Neural cell (in vitro differentiated cells): ENCODE results near the gene MS4A14. TPM values are rescaled to one million over a fixed set of nuclear protein-coding genes. Genes with fewer than 3 reads are reported as not detected.

Experiments used
- H2AFZ ChIP-seq: fragments of 200-600, 300-800 bp; sonication (generic), shearing (Covaris generic); 2 replicates; pipeline ENCODE4 v1.6.0; 2014; ENCODE audit warnings: low read depth, mild to moderate bottlenecking, antibody characterized with exemption, low read length, moderate library complexity
- H3F3A ChIP-seq: fragments of 200-600 bp; shearing (Covaris generic); 2 replicates; pipeline ENCODE4 v1.6.1; 2016; ENCODE audit warnings: mild to moderate bottlenecking, moderate library complexity, mixed read lengths, antibody characterized with exemption, low read length; ENCODE audit not compliant: insufficient read depth, poor library complexity, severe bottlenecking
- H3K27ac ChIP-seq: fragments of 200-600, 300-800 bp; sonication (generic), shearing (Covaris generic); 2 replicates; pipeline ENCODE4 v1.5.1; 2014; ENCODE audit warnings: mild to moderate bottlenecking, low read length, moderate library complexity
- H3K27me3 ChIP-seq: fragments of 300-800, 200-600 bp; sonication (generic), shearing (Covaris generic); 2 replicates; pipeline ENCODE4 v1.6.0; 2014; ENCODE audit warnings: mild to moderate bottlenecking, low read depth, low read length, moderate library complexity; ENCODE audit not compliant: insufficient read depth
- H3K36me3 ChIP-seq: fragments of 300-800, 200-600 bp; sonication (generic), shearing (Covaris generic); 2 replicates; pipeline ENCODE4 v1.5.1; 2014; ENCODE audit warnings: mild to moderate bottlenecking, antibody characterized with exemption, low read length, moderate library complexity; ENCODE audit not compliant: insufficient read depth
- H3K4me2 ChIP-seq: fragments of 300-800, 200-600 bp; sonication (generic), shearing (Covaris generic); 2 replicates; pipeline ENCODE4 v1.6.0; 2014; ENCODE audit warnings: mild to moderate bottlenecking, low read length
- H3K4me3 ChIP-seq: fragments of 300-800, 200-600 bp; sonication (generic), shearing (Covaris generic); 2 replicates; pipeline ENCODE4 v1.5.1; 2014; ENCODE audit warnings: mild to moderate bottlenecking, low read length, moderate library complexity
- H3K79me2 ChIP-seq: fragments of 200-600 bp; shearing (Covaris generic); replicated peaks from 2 replicates; pipeline ENCODE4 v1.6.0; 2014; ENCODE audit warnings: mild to moderate bottlenecking, low read length, moderate library complexity; ENCODE audit not compliant: insufficient read depth
- H3K9ac ChIP-seq: fragments of 300-800, 200-600 bp; sonication (generic), shearing (Covaris generic); 2 replicates; pipeline ENCODE4 v1.6.1; 2016; ENCODE audit warnings: mild to moderate bottlenecking, low read length, mixed read lengths
- H3K9me2 ChIP-seq: fragments of 200-600 bp; shearing (Covaris generic); 2 replicates; pipeline ENCODE4 v1.6.1; 2016; ENCODE audit warnings: mild to moderate bottlenecking, low read length, mixed read lengths; ENCODE audit not compliant: insufficient read depth
- H3K9me3 ChIP-seq: fragments of 200-600, 300-800 bp; sonication (generic), shearing (Covaris generic); 2 replicates; pipeline ENCODE4 v1.6.1; 2016; ENCODE audit warnings: mild to moderate bottlenecking, mixed run types, low read length, moderate library complexity, mixed read lengths
- H4K20me1 ChIP-seq: fragments of 200-600 bp; shearing (Covaris generic); 2 replicates; pipeline ENCODE4 v1.6.1; 2016; ENCODE audit warnings: mild to moderate bottlenecking, mixed run types; ENCODE audit not compliant: insufficient read depth
- EP300 ChIP-seq: fragments of 450-650 bp; conservative IDR thresholded peaks from 2 replicates; pipeline ENCODE4 v1.6.1; 2014; ENCODE audit warnings: antibody characterized with exemption, mild to moderate bottlenecking, moderate library complexity; ENCODE audit not compliant: poor library complexity, severe bottlenecking
- EZH2 ChIP-seq: fragments of 200-600, 300-800 bp; shearing (Covaris generic), sonication (generic); IDR thresholded peaks from 2 replicates; pipeline ENCODE4 v1.6.1; 2014; ENCODE audit warnings: antibody characterized with exemption, low read length, borderline replicate concordance, mild to moderate bottlenecking; ENCODE audit not compliant: insufficient read depth, poor library complexity, severe bottlenecking
- MXI1 ChIP-seq: fragments of 450-650 bp; conservative IDR thresholded peaks from 2 replicates; pipeline ENCODE4 v1.6.1; 2014; ENCODE audit warnings: antibody characterized with exemption, mild to moderate bottlenecking; ENCODE audit not compliant: poor library complexity, severe bottlenecking
- POLR2AphosphoS5 ChIP-seq: IDR thresholded peaks from 2 replicates; pipeline ENCODE4 v1.6.1; 2012
- RAD21 ChIP-seq: fragments of 450-650 bp; conservative IDR thresholded peaks from 2 replicates; pipeline ENCODE4 v1.6.1; 2014; ENCODE audit warnings: antibody characterized with exemption, mild to moderate bottlenecking, moderate library complexity
- SMC3 ChIP-seq: fragments of 450-650 bp; conservative IDR thresholded peaks from 2 replicates; pipeline ENCODE4 v1.6.1; 2014; ENCODE audit warnings: antibody characterized with exemption, mild to moderate bottlenecking, moderate library complexity; ENCODE audit not compliant: poor library complexity
- TAF1 ChIP-seq: IDR thresholded peaks from 2 replicates; pipeline ENCODE4 v1.6.1; 2012; ENCODE audit warnings: low read depth
- polyA plus RNA-seq: library from polyadenylated mRNA; depleted of rRNA; stranded (reverse); fragments of >200 nt; gene quantifications from 2 replicates; pipeline ENCODE4 v1.2.3, GENCODE V29; 2014
- TF ChIP-seq, protein P1 (sequence below): IDR thresholded peaks from 2 replicates; pipeline ENCODE4 v1.6.1; 2012; ENCODE audit warnings: borderline replicate concordance
- TF ChIP-seq, protein P2 (sequence below): fragments of 450-650 bp; IDR thresholded peaks from 2 replicates; pipeline ENCODE4 v1.5.1; 2014; ENCODE audit warnings: antibody characterized with exemption, mild to moderate bottlenecking, moderate library complexity; ENCODE audit not compliant: poor library complexity, severe bottlenecking

MS4A14 gene
- polyA plus RNA-seq, 1 donor from 2014 or later, result not detected

DNA sequence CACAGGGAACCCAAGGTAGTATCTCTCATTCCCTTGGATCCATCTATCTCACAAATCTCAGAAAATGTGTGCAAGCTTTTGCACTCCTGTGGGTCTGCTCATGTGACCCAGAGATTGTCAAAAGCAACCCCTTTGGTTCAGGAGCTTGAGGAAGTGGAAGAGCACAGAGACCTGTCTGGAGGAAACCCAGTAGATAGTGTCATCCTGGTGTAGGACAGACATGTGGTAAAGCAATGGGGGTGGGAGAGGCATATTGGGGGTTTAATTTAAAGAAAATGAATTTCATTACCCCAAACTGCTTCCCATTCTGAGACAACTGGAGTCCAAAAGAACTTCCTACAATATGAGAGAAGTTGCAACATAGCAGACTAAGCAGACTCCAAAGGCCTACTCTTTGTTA is 5.8 kb upstream of the MS4A14 start:
- H2AFZ ChIP-seq, result no peak overlapping the region
- no peaks in the 10 kb centered on the region for H3K9me2 ChIP-seq
- H3K4me2 ChIP-seq, result no peak overlapping the region
- H3K36me3 ChIP-seq, result no peaks in the 10 kb centered on the region
- H3K27me3 ChIP-seq, result no peaks in the 10 kb centered on the region
- H3K9me3 ChIP-seq, result no peaks in the 10 kb centered on the region
- no peak overlapping the region for H3K9ac ChIP-seq
- no peaks in the 10 kb centered on the region for H3K79me2 ChIP-seq
- no peaks in the 10 kb centered on the region for H3F3A ChIP-seq
- H3K4me3 ChIP-seq, result no peak overlapping the region
- TF ChIP-seq EP300, result no peak
- no peak for TF ChIP-seq POLR2AphosphoS5
- TF ChIP-seq EZH2, result no peak
- no peak for TF ChIP-seq TAF1
- H3K27ac ChIP-seq, result no peak overlapping the region
- no peaks in the 10 kb centered on the region for H4K20me1 ChIP-seq

DNA sequence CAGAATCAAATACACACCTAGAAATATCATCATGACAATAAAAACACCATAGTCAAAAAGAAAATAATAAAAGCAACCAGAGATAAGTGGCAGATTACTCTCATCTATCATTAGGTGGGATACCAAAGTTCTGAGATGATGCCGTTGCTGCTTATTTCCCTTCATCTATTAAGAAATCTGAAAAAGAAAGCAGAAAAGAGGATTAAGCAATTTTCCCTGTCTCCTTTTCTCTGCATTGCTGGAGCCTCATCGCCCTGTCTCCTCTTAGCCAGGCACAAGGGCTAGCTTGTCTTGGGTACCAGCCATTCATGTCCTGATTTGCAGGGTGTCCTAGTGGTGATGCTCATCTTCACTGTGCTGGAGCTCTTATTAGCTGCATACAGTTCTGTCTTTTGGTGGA is 3.9 kb upstream of the MS4A14 start:
- H3K9ac ChIP-seq, result no peak overlapping the region
- no peak overlapping the region for H3K4me2 ChIP-seq
- H3K9me3 ChIP-seq, result no peaks in the 10 kb centered on the region
- H3K36me3 ChIP-seq, result no peaks in the 10 kb centered on the region
- no peaks in the 10 kb centered on the region for H3F3A ChIP-seq
- TF ChIP-seq MXI1 (no peak), SMC3 (no peak), EP300 (no peak), POLR2AphosphoS5 (no peak), TAF1 (no peak), RAD21 (no peak), EZH2 (no peak)
- TF ChIP-seq, protein P1, sequence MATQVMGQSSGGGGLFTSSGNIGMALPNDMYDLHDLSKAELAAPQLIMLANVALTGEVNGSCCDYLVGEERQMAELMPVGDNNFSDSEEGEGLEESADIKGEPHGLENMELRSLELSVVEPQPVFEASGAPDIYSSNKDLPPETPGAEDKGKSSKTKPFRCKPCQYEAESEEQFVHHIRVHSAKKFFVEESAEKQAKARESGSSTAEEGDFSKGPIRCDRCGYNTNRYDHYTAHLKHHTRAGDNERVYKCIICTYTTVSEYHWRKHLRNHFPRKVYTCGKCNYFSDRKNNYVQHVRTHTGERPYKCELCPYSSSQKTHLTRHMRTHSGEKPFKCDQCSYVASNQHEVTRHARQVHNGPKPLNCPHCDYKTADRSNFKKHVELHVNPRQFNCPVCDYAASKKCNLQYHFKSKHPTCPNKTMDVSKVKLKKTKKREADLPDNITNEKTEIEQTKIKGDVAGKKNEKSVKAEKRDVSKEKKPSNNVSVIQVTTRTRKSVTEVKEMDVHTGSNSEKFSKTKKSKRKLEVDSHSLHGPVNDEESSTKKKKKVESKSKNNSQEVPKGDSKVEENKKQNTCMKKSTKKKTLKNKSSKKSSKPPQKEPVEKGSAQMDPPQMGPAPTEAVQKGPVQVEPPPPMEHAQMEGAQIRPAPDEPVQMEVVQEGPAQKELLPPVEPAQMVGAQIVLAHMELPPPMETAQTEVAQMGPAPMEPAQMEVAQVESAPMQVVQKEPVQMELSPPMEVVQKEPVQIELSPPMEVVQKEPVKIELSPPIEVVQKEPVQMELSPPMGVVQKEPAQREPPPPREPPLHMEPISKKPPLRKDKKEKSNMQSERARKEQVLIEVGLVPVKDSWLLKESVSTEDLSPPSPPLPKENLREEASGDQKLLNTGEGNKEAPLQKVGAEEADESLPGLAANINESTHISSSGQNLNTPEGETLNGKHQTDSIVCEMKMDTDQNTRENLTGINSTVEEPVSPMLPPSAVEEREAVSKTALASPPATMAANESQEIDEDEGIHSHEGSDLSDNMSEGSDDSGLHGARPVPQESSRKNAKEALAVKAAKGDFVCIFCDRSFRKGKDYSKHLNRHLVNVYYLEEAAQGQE, result no peak
- TF ChIP-seq, protein P2, sequence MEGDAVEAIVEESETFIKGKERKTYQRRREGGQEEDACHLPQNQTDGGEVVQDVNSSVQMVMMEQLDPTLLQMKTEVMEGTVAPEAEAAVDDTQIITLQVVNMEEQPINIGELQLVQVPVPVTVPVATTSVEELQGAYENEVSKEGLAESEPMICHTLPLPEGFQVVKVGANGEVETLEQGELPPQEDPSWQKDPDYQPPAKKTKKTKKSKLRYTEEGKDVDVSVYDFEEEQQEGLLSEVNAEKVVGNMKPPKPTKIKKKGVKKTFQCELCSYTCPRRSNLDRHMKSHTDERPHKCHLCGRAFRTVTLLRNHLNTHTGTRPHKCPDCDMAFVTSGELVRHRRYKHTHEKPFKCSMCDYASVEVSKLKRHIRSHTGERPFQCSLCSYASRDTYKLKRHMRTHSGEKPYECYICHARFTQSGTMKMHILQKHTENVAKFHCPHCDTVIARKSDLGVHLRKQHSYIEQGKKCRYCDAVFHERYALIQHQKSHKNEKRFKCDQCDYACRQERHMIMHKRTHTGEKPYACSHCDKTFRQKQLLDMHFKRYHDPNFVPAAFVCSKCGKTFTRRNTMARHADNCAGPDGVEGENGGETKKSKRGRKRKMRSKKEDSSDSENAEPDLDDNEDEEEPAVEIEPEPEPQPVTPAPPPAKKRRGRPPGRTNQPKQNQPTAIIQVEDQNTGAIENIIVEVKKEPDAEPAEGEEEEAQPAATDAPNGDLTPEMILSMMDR, result no peak
- no peaks in the 10 kb centered on the region for H4K20me1 ChIP-seq
- no peaks in the 10 kb centered on the region for H3K27me3 ChIP-seq
- H3K79me2 ChIP-seq, result no peaks in the 10 kb centered on the region
- H3K27ac ChIP-seq, result no peak overlapping the region
- H3K4me3 ChIP-seq, result no peak overlapping the region
- H2AFZ ChIP-seq, result no peak overlapping the region
- H3K9me2 ChIP-seq, result no peaks in the 10 kb centered on the region

DNA sequence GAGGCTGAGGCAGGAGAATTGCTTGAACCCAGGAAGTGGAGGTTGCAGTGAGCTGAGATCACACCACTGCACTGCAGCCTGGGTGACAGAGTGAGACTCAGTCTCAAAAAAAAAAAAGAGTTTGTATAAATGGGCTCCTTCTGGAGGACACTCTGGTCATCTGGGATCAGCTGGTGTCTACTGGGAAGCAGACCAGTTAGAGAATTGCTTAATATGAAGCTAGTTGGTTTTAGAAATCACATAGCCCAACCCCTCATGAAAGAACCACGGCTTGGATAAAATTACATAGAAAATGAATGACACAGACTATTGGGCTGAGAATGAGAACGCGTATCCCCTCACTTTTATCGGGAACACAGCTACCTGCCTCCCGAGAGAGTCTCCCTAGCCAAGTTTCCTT is 3.2 kb upstream of the MS4A14 start:
- H3K36me3 ChIP-seq, result no peaks in the 10 kb centered on the region
- H3K27ac ChIP-seq, result no peak overlapping the region
- no peaks in the 10 kb centered on the region for H3K9me2 ChIP-seq
- peaks cover 1% of the 10 kb centered on the region for H3K27me3 ChIP-seq
- H3K9me3 ChIP-seq, result no peaks in the 10 kb centered on the region
- H3K4me3 ChIP-seq, result no peak overlapping the region
- H2AFZ ChIP-seq, result no peak overlapping the region
- TF ChIP-seq EP300 (no peak), EZH2 (no peak), SMC3 (no peak), POLR2AphosphoS5 (no peak), TAF1 (no peak), MXI1 (no peak), RAD21 (no peak)
- TF ChIP-seq, protein P2, result no peak
- TF ChIP-seq, protein P1, result no peak
- no peak overlapping the region for H3K9ac ChIP-seq
- H3K4me2 ChIP-seq, result no peak overlapping the region
- H3K79me2 ChIP-seq, result no peaks in the 10 kb centered on the region
- H3F3A ChIP-seq, result no peaks in the 10 kb centered on the region
- no peaks in the 10 kb centered on the region for H4K20me1 ChIP-seq
